ENCODE results near the gene COX6B1.
A peak's percentile ranks its signal among the peaks of the same experiment; 100 is the strongest.
"Not testable (repeated sequence)": the region's sequence is repeated elsewhere in the genome, so short reads cannot be mapped to it uniquely, and the experiment has no call there.

Gene COX6B1

GRCh38 chr19:35648017-35648961 is at the start of gene COX6B1:
Gene COX6B1 (plus strand): TSS chr19:35648323. CDS start chr19:35651244, 2,921 bp downstream.
- peak; percentile 98 to 99 for DNase-seq

- no peak for DNase-seq
Observed at GRCh38 chr19:35601971-35602370, 46.2 kb upstream of the COX6B1 start.

GRCh38 chr19:35604436-35604835 is 43.7 kb upstream of the COX6B1 start:
- not testable (repeated sequence) for DNase-seq

- not testable (repeated sequence) for DNase-seq
Observed at GRCh38 chr19:35607170-35607569, 41.0 kb upstream of the COX6B1 start.

GRCh38 chr19:35607661-35608060 is 40.5 kb upstream of the COX6B1 start:
- no peak for DNase-seq

- DNase-seq = no peak
Observed at GRCh38 chr19:35608251-35608650, 39.9 kb upstream of the COX6B1 start.

- no peak for DNase-seq
Observed at GRCh38 chr19:35609851-35610353, 38.2 kb upstream of the COX6B1 start.

- DNase-seq = no peak
Observed at GRCh38 chr19:35612224-35612558, 35.9 kb upstream of the COX6B1 start.

GRCh38 chr19:35612559-35613321 is 35.4 kb upstream of the COX6B1 start, which contains the start of gene HAUS5:
Gene HAUS5 (plus strand): TSS chr19:35612735. CDS start chr19:35612795, 60 bp downstream.
- DNase-seq = peak; percentile 92 to 95

- DNase-seq = no peak
Observed at GRCh38 chr19:35613574-35613973, 34.5 kb upstream of the COX6B1 start.

- DNase-seq = no peak
Observed at GRCh38 chr19:35615036-35615435, 33.1 kb upstream of the COX6B1 start.

GRCh38 chr19:35618857-35619256 is 29.3 kb upstream of the COX6B1 start:
- peak in 1 of 2 experiments; percentile 9 for DNase-seq

- DNase-seq = no peak
Observed at GRCh38 chr19:35619290-35619923, 28.7 kb upstream of the COX6B1 start.

GRCh38 chr19:35620001-35620400 is 28.1 kb upstream of the COX6B1 start:
- DNase-seq = no peak

- no peak for DNase-seq
Observed at GRCh38 chr19:35621708-35622107, 26.4 kb upstream of the COX6B1 start.

- no peak for DNase-seq
Observed at GRCh38 chr19:35622750-35623149, 25.4 kb upstream of the COX6B1 start.

- DNase-seq = no peak
Observed at GRCh38 chr19:35623327-35624010, 24.7 kb upstream of the COX6B1 start.

GRCh38 chr19:35628264-35628564 is 19.9 kb upstream of the COX6B1 start:
- no peak for DNase-seq

- DNase-seq = peak; percentile 99 to 100
Observed at GRCh38 chr19:35628565-35629331, 19.4 kb upstream of the COX6B1 start, which contains the start of gene RBM42. Gene RBM42 (plus strand): TSS chr19:35629036. CDS start chr19:35629154, 118 bp downstream.

GRCh38 chr19:35629332-35629633 is 18.8 kb upstream of the COX6B1 start:
- no peak for DNase-seq

GRCh38 chr19:35633727-35634440 is 14.2 kb upstream of the COX6B1 start:
- DNase-seq = no peak

Data from NCI-H524 (cell line).